ENCODE data around the gene IGFLR1.

The IGFLR1 gene

GRCh38 chr19:35780717-35781116, 38.5 kb upstream of the IGFLR1 start:
- TF ChIP-seq ZBTB7A (IDR thresholded peaks at IDR 0.05; ENCODE audit: low read depth) (no peak), NFIC (IDR thresholded peaks at IDR 0.05) (no peak), TEAD4 (IDR thresholded peaks at IDR 0.05) (no peak), USF1 (IDR thresholded peaks at IDR 0.05) (no peak), MAX (IDR thresholded peaks at IDR 0.05) (no peak), TAF1 (IDR thresholded peaks at IDR 0.05; ENCODE audit: low read depth) (no peak), EP300 (IDR thresholded peaks at IDR 0.05; ENCODE audit: borderline replicate concordance) (no peak), TCF12 (IDR thresholded peaks at IDR 0.05; ENCODE audit: low read depth) (no peak), FOXM1 (IDR thresholded peaks at IDR 0.05; ENCODE audit: borderline replicate concordance, low read depth) (no peak)

GRCh38 chr19:35780058-35780457, 37.8 kb upstream of the IGFLR1 start:
- no peak for TF ChIP-seq ZBTB7A (IDR thresholded peaks at IDR 0.05; ENCODE audit: low read depth)
- no peak for TF ChIP-seq CREB1 (IDR thresholded peaks at IDR 0.05; ENCODE audit: low read depth)
- TF ChIP-seq CEBPB (IDR thresholded peaks at IDR 0.05) = no peak
- no peak for TF ChIP-seq FOXM1 (IDR thresholded peaks at IDR 0.05; ENCODE audit: borderline replicate concordance, low read depth)
- TF ChIP-seq TEAD4 (IDR thresholded peaks at IDR 0.05) = no peak
- TF ChIP-seq MAX (IDR thresholded peaks at IDR 0.05) = no peak
- TF ChIP-seq TCF12 (IDR thresholded peaks at IDR 0.05; ENCODE audit: low read depth) = no peak
- TF ChIP-seq TAF1 (IDR thresholded peaks at IDR 0.05; ENCODE audit: low read depth) = no peak
- TF ChIP-seq USF1 (IDR thresholded peaks at IDR 0.05) = no peak
- TF ChIP-seq REST (IDR thresholded peaks at IDR 0.05; ENCODE audit: low read depth) = no peak
- no peak for TF ChIP-seq NFIC (IDR thresholded peaks at IDR 0.05)
- no peak for TF ChIP-seq EGR1 (IDR thresholded peaks at IDR 0.05)
- TF ChIP-seq YY1 (IDR thresholded peaks at IDR 0.05; ENCODE audit: low read depth) = no peak
- no peak for TF ChIP-seq RAD21 (IDR thresholded peaks at IDR 0.05; ENCODE audit: low read depth)
- TF ChIP-seq EP300 (IDR thresholded peaks at IDR 0.05; ENCODE audit: borderline replicate concordance) = no peak

- TF ChIP-seq CEBPB (IDR thresholded peaks at IDR 0.05) = no peak
- no peak for TF ChIP-seq NFIC (IDR thresholded peaks at IDR 0.05)
Observed at GRCh38 chr19:35779033-35779432, 36.8 kb upstream of the IGFLR1 start.

GRCh38 chr19:35777961-35778360, 35.7 kb upstream of the IGFLR1 start:
- TF ChIP-seq EGR1 (IDR thresholded peaks at IDR 0.05) = no peak

GRCh38 chr19:35777086-35777841, 35.0 kb upstream of the IGFLR1 start:
- no peak for TF ChIP-seq USF1 (IDR thresholded peaks at IDR 0.05)

- TF ChIP-seq TAF1 (IDR thresholded peaks at IDR 0.05; ENCODE audit: low read depth) (no peak), TEAD4 (IDR thresholded peaks at IDR 0.05) (no peak), EGR1 (IDR thresholded peaks at IDR 0.05) (no peak), USF1 (IDR thresholded peaks at IDR 0.05) (no peak), ZBTB7A (IDR thresholded peaks at IDR 0.05; ENCODE audit: low read depth) (no peak), RAD21 (IDR thresholded peaks at IDR 0.05; ENCODE audit: low read depth) (no peak), FOXM1 (IDR thresholded peaks at IDR 0.05; ENCODE audit: borderline replicate concordance, low read depth) (no peak), MAX (IDR thresholded peaks at IDR 0.05) (no peak), EP300 (IDR thresholded peaks at IDR 0.05; ENCODE audit: borderline replicate concordance) (no peak), NFIC (IDR thresholded peaks at IDR 0.05) (no peak), YY1 (IDR thresholded peaks at IDR 0.05; ENCODE audit: low read depth) (no peak), CEBPB (IDR thresholded peaks at IDR 0.05) (no peak), REST (IDR thresholded peaks at IDR 0.05; ENCODE audit: low read depth) (no peak), TCF12 (IDR thresholded peaks at IDR 0.05; ENCODE audit: low read depth) (no peak), CREB1 (IDR thresholded peaks at IDR 0.05; ENCODE audit: low read depth) (no peak)
Observed at GRCh38 chr19:35776102-35776788, 34.0 kb upstream of the IGFLR1 start.
